Forelimb muscle (tissue), 1 donor: ENCODE data around the gene CAMKK2. TPM values are rescaled to one million over a fixed set of nuclear protein-coding genes. Genes with fewer than 3 reads are reported as not detected.
"Not testable (repeated sequence)": the region's sequence is repeated elsewhere in the genome, so short reads cannot be mapped to it uniquely, and the experiment has no call there.

Experiments used
- DNase-seq: peaks from one replicate; pipeline ENCODE4 v3.0.0-alpha.2; 2013; ENCODE audit warnings: low read depth
- polyA plus RNA-seq: library from polyadenylated mRNA; unstranded; fragments of 120-200 nt; gene quantifications from one replicate; pipeline ENCODE4 v1.2.1, GENCODE V29; 2013; ENCODE audit not compliant: insufficient read length

Gene CAMKK2
- polyA plus RNA-seq, 1 donor = 17.7 TPM

- DNase-seq = no peak
These were observed 49.5 kb downstream of the CAMKK2 start for GRCh38 chr12:121246893-121247557.

- no peak for DNase-seq
These were observed 50.6 kb downstream of the CAMKK2 start for GRCh38 chr12:121245951-121246350.

- no peak for DNase-seq
These were observed 51.5 kb downstream of the CAMKK2 start for GRCh38 chr12:121245031-121245430.

GRCh38 chr12:121241156-121241970 is 55.1 kb downstream of the CAMKK2 start:
- DNase-seq = no peak

- no peak for DNase-seq
These were observed 55.9 kb downstream of the CAMKK2 start for GRCh38 chr12:121240484-121241101.

- no peak for DNase-seq
These were observed 56.5 kb downstream of the CAMKK2 start for GRCh38 chr12:121240062-121240420.

- DNase-seq = no peak
These were observed 57.0 kb downstream of the CAMKK2 start for GRCh38 chr12:121239351-121240061.

GRCh38 chr12:121238604-121239350 is 57.7 kb downstream of the CAMKK2 start:
- DNase-seq = no peak

GRCh38 chr12:121238086-121238485 is 58.4 kb downstream of the CAMKK2 start:
- no peak for DNase-seq

GRCh38 chr12:121237415-121237814 is 59.1 kb downstream of the CAMKK2 start:
- DNase-seq = no peak

- DNase-seq = no peak
These were observed 59.7 kb downstream of the CAMKK2 start for GRCh38 chr12:121236776-121237175.

GRCh38 chr12:121233628-121234020 is 62.9 kb downstream of the CAMKK2 start:
- DNase-seq = no peak

GRCh38 chr12:121232977-121233627 is 63.4 kb downstream of the CAMKK2 start:
- DNase-seq = no peak

GRCh38 chr12:121232163-121232562 is 64.3 kb downstream of the CAMKK2 start:
- no peak for DNase-seq

GRCh38 chr12:121230538-121230907 is 66.0 kb downstream of the CAMKK2 start:
- DNase-seq = no peak

- not testable (repeated sequence) for DNase-seq
These were observed 66.5 kb downstream of the CAMKK2 start for GRCh38 chr12:121229826-121230537.

GRCh38 chr12:121228919-121229665 is 67.4 kb downstream of the CAMKK2 start:
- DNase-seq = no peak

GRCh38 chr12:121227294-121227693 is 69.2 kb downstream of the CAMKK2 start:
- no peak for DNase-seq

- not testable (repeated sequence) for DNase-seq
These were observed 69.6 kb downstream of the CAMKK2 start for GRCh38 chr12:121226871-121227270.

- DNase-seq = no peak
These were observed 70.1 kb downstream of the CAMKK2 start for GRCh38 chr12:121226399-121226798.
